ENCODE data around the gene ALDH7A1.
"Not testable (repeated sequence)": the region's sequence is repeated elsewhere in the genome, so short reads cannot be mapped to it uniquely, and the experiment has no call there.

The ALDH7A1 gene

DNA sequence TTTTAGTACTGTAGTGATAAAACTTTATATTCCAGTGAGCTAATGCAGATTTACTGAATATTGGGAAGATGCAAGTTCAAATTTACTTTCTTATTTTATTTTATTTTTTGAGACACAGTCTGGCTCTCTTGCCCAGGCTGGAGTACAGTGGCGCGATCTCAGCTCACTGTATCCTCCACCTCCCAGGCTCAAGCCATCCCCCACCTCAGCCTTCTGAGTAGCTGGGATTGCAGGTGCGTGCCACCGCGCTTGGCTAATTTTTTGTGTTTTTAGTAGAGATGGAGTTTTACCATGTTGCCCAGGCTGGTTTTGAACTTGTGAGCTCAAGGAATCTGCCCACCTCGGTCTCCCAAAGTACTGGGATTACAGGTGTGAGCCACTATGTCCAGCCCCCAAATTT is 15.6 kb upstream of the ALDH7A1 start:
- no peak for TF ChIP-seq CTCF (IDR thresholded peaks at IDR 0.05; ENCODE audit: insufficient read depth, low read length, missing control alignments)
- no peak for DNase-seq (ENCODE audit: low read depth, low spot score)
- POLR2A ChIA-PET, result no interaction called here
- CTCF ChIA-PET, result interaction anchor here (0.6 to 4.2 kb wide), 2 partner anchors 10 to 17 kb away, joined by 3 to 42 read pairs; partner anchors contain the start of gene PHAX
- no peak overlapping the region for H3K4me3 ChIP-seq (ENCODE audit: low read depth, low read length)

DNA sequence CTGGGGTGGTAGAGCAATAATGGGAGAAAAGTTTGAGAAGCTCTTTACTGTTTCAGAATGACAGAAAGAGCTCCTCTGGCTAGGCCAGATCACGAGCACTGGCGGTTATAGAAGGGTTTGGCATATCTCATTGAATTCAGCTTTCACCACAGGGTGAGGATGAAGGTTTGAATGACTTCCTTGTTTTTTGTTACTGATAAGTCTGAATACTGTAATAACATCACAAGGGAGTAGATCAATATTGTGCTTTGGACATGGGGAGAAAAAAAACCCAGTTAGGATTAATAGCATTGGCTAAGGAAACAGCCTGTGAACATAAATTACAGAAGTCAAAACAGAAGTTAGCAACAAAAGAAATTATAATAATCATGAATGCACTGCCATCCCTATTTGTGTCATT is 15.1 kb upstream of the ALDH7A1 start:
- no peak overlapping the region for H3K4me3 ChIP-seq (ENCODE audit: low read depth, low read length)
- ChIA-PET POLR2A (interaction anchor here (0.6 kb wide), 1 partner anchor 52 kb away, joined by 3 read pairs; no protein-coding TSS in a partner anchor), CTCF (interaction anchor here (0.6 to 4.2 kb wide), 2 partner anchors 9 to 17 kb away, joined by 3 to 42 read pairs; partner anchors contain the start of gene PHAX)
- TF ChIP-seq CTCF (IDR thresholded peaks at IDR 0.05; ENCODE audit: insufficient read depth, low read length, missing control alignments), result no peak
- no peak for DNase-seq (ENCODE audit: low read depth, low spot score)

DNA sequence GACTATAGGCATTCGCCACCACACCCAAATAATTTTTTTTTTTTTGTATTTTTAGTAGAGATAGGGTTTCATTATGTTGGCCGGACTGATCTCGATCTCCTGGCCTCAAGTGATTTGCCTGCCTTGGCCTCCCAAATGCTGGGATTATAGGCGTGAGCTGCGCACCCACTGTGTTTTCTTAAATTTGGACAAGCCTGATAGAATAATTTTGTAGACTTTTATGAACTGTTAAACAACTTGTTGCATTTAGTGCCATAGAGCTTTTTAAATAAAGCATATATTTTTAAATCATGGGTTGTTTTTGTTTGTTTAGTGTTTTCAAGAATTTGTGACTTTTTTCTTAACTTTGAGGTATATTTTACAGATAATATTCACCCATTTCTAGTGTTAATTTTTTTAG is 10.5 kb upstream of the ALDH7A1 start:
- DNase-seq (ENCODE audit: low read depth, low spot score), result no peak
- ChIA-PET CTCF (interaction anchor here (0.6 to 3.4 kb wide), 6 partner anchors 8 to 264 kb away, joined by 3 to 20 read pairs (median 3); partner anchors contain the start of gene ALDH7A1), POLR2A (interaction anchor here (0.6 kb wide), 1 partner anchor 10 kb away, joined by 3 read pairs; no protein-coding TSS in a partner anchor)
- no peak overlapping the region for H3K4me3 ChIP-seq (ENCODE audit: low read depth, low read length)
- no peak for TF ChIP-seq CTCF (IDR thresholded peaks at IDR 0.05; ENCODE audit: insufficient read depth, low read length, missing control alignments)

DNA sequence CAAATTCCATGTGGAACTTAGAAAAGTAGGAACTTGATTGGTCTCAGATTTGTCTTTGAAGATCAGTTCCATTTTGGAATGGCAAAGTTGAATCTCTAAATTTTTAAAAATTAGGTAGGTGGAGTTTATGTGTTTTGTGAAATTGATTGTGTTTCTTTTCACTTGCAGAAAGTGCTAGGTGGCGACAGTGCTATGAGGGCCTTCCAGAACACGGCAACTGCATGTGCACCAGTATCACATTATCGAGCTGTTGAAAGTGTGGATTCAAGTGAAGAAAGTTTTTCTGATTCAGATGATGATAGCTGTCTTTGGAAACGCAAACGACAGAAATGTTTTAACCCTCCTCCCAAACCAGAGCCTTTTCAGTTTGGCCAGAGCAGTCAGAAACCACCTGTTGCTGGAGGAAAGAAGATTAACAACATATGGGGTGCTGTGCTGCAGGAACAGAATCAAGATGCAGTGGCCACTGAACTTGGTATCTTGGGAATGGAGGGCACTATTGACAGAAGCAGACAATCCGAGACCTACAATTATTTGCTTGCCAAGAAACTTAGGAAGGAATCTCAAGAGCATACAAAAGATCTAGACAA is 8.5 kb upstream of the ALDH7A1 start:
- no peak for TF ChIP-seq CTCF (IDR thresholded peaks at IDR 0.05; ENCODE audit: insufficient read depth, low read length, missing control alignments)
- no peak overlapping the region for H3K4me3 ChIP-seq (ENCODE audit: low read depth, low read length)

DNA sequence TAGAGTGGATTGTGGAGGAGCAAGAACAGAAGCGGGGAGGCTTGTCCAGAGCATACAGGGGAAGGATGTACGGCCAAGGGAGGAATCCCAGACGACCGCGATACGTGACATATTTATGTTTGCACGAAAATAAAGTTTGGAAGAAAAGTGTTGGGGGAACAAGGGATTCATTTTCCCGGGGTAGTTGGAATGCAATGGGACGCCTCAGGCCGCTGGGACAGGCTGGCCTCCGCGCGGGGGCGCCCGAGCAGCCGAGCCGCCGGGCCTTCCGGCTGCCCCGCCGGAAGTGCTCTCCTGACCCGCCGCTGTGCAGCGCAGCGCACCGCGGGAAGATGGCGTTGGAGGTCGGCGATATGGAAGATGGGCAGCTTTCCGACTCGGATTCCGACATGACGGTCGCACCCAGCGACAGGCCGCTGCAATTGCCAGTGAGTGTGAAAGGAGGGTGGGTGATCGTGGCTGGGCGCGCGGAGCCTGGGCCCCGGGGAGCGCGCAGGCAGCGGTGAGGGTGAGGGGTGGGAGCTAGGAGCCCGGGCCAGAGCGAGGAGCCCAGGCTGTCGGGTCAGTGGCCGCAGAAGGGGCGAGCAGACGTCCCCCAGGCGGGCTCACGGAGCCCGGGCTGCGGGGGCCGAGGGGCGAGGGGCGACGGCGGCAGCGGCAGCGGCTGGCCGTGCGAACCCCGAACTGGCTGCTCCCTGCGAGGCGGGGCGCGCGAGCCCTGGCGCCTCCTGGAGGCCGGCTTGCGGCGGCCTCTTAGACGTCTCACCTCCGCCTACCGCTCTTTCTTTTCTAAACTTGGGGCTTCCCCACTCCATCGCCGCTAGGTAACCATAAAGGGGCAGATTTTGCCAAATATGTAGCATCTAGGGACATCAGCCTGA is 5.9 kb upstream of the ALDH7A1 start, which contains the start of gene PHAX:
TSS of gene PHAX (plus strand) at position 317 of the 881 bp plus-strand sequence. CDS start at position 333, 16 bp downstream.
- CTCF ChIA-PET, result interaction anchor here (0.6 to 4.4 kb wide), 39 partner anchors 8 to 601 kb away, joined by 3 to 54 read pairs (median 5); a partner anchor contains a TSS
- POLR2A ChIA-PET, result interaction anchor here (0.8 kb wide), 1 partner anchor 44 kb away, joined by 3 read pairs; no protein-coding TSS in a partner anchor

More for the DNA sequence above, 8.5 kb upstream of the ALDH7A1 start:
- ChIA-PET POLR2A (interaction anchor here (0.9 kb wide), 1 partner anchor 8 kb away, joined by 3 read pairs; no protein-coding TSS in a partner anchor), CTCF (interaction anchor here (0.7 to 3.4 kb wide), 7 partner anchors 9 to 264 kb away, joined by 3 to 20 read pairs (median 4); partner anchors contain the start of gene ALDH7A1)
- no peak for DNase-seq (ENCODE audit: low read depth, low spot score)

DNA sequence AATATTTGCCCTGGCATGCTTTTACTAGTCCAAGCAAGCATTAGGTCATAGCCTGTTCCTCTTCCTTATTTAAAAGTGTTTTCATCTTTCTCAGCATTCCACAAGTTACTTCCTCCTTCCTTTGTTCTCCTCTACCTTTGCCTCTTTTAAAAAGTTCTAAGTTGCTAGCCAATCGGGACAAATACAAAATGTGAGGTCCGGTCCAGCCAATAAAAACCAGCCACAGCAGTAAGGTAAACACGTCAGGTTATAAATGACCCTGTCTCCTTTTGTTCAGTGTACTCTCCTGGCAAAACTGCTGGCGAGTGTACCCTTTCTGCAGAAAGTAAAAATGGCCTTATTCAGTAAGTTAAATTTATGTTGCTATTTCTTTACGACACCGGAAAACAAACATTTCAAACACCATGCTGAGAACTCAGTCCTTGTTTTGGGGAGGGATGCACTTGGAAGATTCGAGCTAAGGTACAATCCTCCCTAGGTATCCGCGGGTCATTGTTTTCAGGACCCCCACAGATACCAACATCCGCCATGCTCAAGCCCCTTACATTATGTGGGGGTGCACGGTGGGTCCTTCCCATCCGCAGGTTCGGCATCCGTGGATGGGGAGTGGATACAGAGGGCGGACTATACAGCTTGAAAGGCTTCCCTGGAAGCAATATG is 5.1 kb upstream of the ALDH7A1 start:
- CTCF ChIA-PET, result interaction anchor here (0.7 to 4.4 kb wide), 33 partner anchors 8 to 261 kb away, joined by 3 to 54 read pairs (median 5); a partner anchor contains a TSS
- H3K4me3 ChIP-seq (ENCODE audit: low read depth, low read length), result peak overlapping the region; percentile 96
- DNase-seq (ENCODE audit: low read depth, low spot score); POLR2A ChIA-PET: not testable (repeated sequence)

More for the DNA sequence above, 5.9 kb upstream of the ALDH7A1 start, which contains the start of gene PHAX:
- H3K4me3 ChIP-seq (ENCODE audit: low read depth, low read length), result peak within 1 kb of the TSS; percentile 96
- peak; percentile 76 for TF ChIP-seq CTCF (IDR thresholded peaks at IDR 0.05; ENCODE audit: insufficient read depth, low read length, missing control alignments)
- DNase-seq (ENCODE audit: low read depth, low spot score), result no peak
